ENCODE data around the gene GOLGA8A.
"Not testable (repeated sequence)": the region's sequence is repeated elsewhere in the genome, so short reads cannot be mapped to it uniquely, and the experiment has no call there.

Gene GOLGA8A

DNA sequence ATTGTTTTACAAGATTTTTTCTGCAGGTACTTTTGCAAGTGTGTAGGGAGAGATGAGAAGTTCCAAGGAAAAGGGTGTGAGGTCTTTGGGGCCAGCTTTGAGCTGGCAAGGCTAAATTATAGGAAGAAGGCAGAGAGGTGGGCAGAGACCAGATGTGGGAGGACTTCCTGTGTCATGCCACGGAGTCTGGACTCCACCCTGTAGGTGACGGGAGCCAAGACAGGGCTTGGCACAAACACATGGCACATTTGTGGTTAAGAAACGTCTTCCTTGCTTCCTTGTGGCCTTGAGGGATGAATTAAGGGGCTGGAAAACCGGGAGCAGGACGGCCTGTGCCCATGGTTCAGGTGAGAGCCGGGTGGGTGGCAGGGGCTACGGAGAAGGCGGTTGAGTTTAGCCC is 19.2 kb downstream of the GOLGA8A start:
- DNase-seq (ENCODE audit: low spot score); H2BK120ac ChIP-seq (ENCODE audit: low read depth, low read length); H3K27ac ChIP-seq (replicated peaks; ENCODE audit: low read length); H3K18ac ChIP-seq (ENCODE audit: low read length); H3K27me3 ChIP-seq (ENCODE audit: control insufficient read depth in 3 of 3, insufficient read depth in 3 of 3, low read depth in 1 of 3, low read length in 3 of 3); H3K4me2 ChIP-seq (ENCODE audit: insufficient read depth, low read length, poor library complexity, severe bottlenecking); H3K4ac ChIP-seq (ENCODE audit: low read length); H3K9me3 ChIP-seq (replicated peaks in 1 of 2; ENCODE audit: control insufficient read depth in 2 of 2, insufficient read depth in 1 of 2, low read depth in 1 of 2, low read length in 2 of 2); H3K23ac ChIP-seq (ENCODE audit: low read depth, low read length, poor library complexity); H2BK15ac ChIP-seq (ENCODE audit: low read length); H3K4me3 ChIP-seq (ENCODE audit: low read length in 2 of 2); H4K8ac ChIP-seq (ENCODE audit: low read depth, low read length); H2BK5ac ChIP-seq (ENCODE audit: low read length); H3K14ac ChIP-seq (ENCODE audit: low read length); H2BK12ac ChIP-seq (ENCODE audit: low read length); H3K4me1 ChIP-seq (ENCODE audit: control insufficient read depth in 2 of 2, insufficient read depth in 1 of 2, low read depth in 1 of 2, low read length in 2 of 2); H2AFZ ChIP-seq (ENCODE audit: low read length); H3K79me1 ChIP-seq (ENCODE audit: low read depth, low read length); H3K9ac ChIP-seq (ENCODE audit: low read depth, low read length, poor library complexity); H4K91ac ChIP-seq (ENCODE audit: low read depth, low read length, poor library complexity); H2AK5ac ChIP-seq (ENCODE audit: low read depth, low read length); H3K36me3 ChIP-seq (replicated peaks in 1 of 2; ENCODE audit: control insufficient read depth in 2 of 2, insufficient read depth in 2 of 2, low read length in 2 of 2): not testable (repeated sequence)
- WGBS, 2 donors (ENCODE audit: extremely low coverage in 2 of 2, insufficient read length in 2 of 2, insufficient replicate concordance in 1 of 2): no CpG with 5 or more reads among the region's 8 CpGs

DNA sequence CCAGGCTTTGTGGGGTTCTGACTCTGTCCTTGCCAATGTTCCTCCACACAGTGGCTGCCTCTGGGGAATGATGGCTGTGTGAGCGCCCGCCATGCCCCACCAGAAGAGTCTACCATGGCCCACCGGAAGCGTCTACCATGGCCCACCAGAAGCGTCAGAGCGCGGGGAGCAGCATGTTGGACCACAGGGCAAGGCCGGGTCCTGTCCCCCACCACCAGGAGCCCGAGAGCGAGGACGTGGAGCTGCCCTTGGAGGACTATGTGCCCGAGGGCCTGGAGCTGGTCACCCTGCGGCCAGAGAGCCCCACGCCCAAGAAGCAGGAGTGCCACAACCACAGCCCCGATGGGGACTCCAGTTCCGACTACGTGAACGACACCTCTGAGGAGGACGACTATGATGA is 28.1 kb downstream of the GOLGA8A start:
- H3K23ac ChIP-seq (ENCODE audit: low read depth, low read length, poor library complexity); H3K27me3 ChIP-seq (ENCODE audit: control insufficient read depth in 3 of 3, insufficient read depth in 3 of 3, low read depth in 1 of 3, low read length in 3 of 3); H4K8ac ChIP-seq (ENCODE audit: low read depth, low read length); H3K4me3 ChIP-seq (ENCODE audit: low read length in 2 of 2); H3K4me2 ChIP-seq (ENCODE audit: insufficient read depth, low read length, poor library complexity, severe bottlenecking); DNase-seq (ENCODE audit: low spot score); H2BK5ac ChIP-seq (ENCODE audit: low read length); H2AK5ac ChIP-seq (ENCODE audit: low read depth, low read length); H2BK12ac ChIP-seq (ENCODE audit: low read length); H3K9ac ChIP-seq (ENCODE audit: low read depth, low read length, poor library complexity); H3K79me1 ChIP-seq (ENCODE audit: low read depth, low read length); H3K4ac ChIP-seq (ENCODE audit: low read length); H3K4me1 ChIP-seq (ENCODE audit: control insufficient read depth in 2 of 2, insufficient read depth in 1 of 2, low read depth in 1 of 2, low read length in 2 of 2); H3K9me3 ChIP-seq (replicated peaks in 1 of 2; ENCODE audit: control insufficient read depth in 2 of 2, insufficient read depth in 1 of 2, low read depth in 1 of 2, low read length in 2 of 2); H4K91ac ChIP-seq (ENCODE audit: low read depth, low read length, poor library complexity); H2BK120ac ChIP-seq (ENCODE audit: low read depth, low read length); H3K14ac ChIP-seq (ENCODE audit: low read length); H2BK15ac ChIP-seq (ENCODE audit: low read length); H3K27ac ChIP-seq (replicated peaks; ENCODE audit: low read length); H2AFZ ChIP-seq (ENCODE audit: low read length); H3K36me3 ChIP-seq (replicated peaks in 1 of 2; ENCODE audit: control insufficient read depth in 2 of 2, insufficient read depth in 2 of 2, low read length in 2 of 2); H3K18ac ChIP-seq (ENCODE audit: low read length): not testable (repeated sequence)
- no CpG with 5 or more reads among the region's 19 CpGs for WGBS, 2 donors (ENCODE audit: extremely low coverage in 2 of 2, insufficient read length in 2 of 2, insufficient replicate concordance in 1 of 2)

DNA sequence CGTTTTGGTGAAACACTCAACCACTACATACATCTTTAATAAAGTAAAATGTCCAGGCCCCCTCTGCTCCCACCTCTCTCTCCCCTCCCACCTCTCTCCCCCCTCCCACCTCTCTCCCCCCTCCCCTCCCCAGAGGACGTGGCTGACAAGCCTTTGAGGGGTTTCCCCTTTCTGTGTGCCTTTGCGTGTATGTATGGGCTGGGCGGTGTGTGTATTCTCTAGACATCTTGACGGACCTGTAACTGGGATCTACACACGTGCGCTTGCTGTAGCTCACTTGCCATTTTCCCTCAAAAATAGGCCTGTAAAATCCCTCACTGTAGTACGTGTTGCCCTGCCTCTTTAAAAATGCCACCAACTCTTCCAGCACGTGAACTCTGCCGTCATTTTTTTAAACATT is 28.6 kb downstream of the GOLGA8A start:
- not testable (repeated sequence) for H3K27ac ChIP-seq (replicated peaks; ENCODE audit: low read length); H2BK120ac ChIP-seq (ENCODE audit: low read depth, low read length); H3K4me1 ChIP-seq (ENCODE audit: control insufficient read depth in 2 of 2, insufficient read depth in 1 of 2, low read depth in 1 of 2, low read length in 2 of 2); H3K36me3 ChIP-seq (replicated peaks in 1 of 2; ENCODE audit: control insufficient read depth in 2 of 2, insufficient read depth in 2 of 2, low read length in 2 of 2); H3K9me3 ChIP-seq (replicated peaks in 1 of 2; ENCODE audit: control insufficient read depth in 2 of 2, insufficient read depth in 1 of 2, low read depth in 1 of 2, low read length in 2 of 2); H3K4me3 ChIP-seq (ENCODE audit: low read length in 2 of 2); H3K4ac ChIP-seq (ENCODE audit: low read length); H3K23ac ChIP-seq (ENCODE audit: low read depth, low read length, poor library complexity); H3K9ac ChIP-seq (ENCODE audit: low read depth, low read length, poor library complexity); H2BK15ac ChIP-seq (ENCODE audit: low read length); H2AFZ ChIP-seq (ENCODE audit: low read length); H3K18ac ChIP-seq (ENCODE audit: low read length); H4K8ac ChIP-seq (ENCODE audit: low read depth, low read length); DNase-seq (ENCODE audit: low spot score); H3K4me2 ChIP-seq (ENCODE audit: insufficient read depth, low read length, poor library complexity, severe bottlenecking); H2BK5ac ChIP-seq (ENCODE audit: low read length); H2BK12ac ChIP-seq (ENCODE audit: low read length); H3K27me3 ChIP-seq (ENCODE audit: control insufficient read depth in 3 of 3, insufficient read depth in 3 of 3, low read depth in 1 of 3, low read length in 3 of 3); H3K14ac ChIP-seq (ENCODE audit: low read length); H4K91ac ChIP-seq (ENCODE audit: low read depth, low read length, poor library complexity); H3K79me1 ChIP-seq (ENCODE audit: low read depth, low read length); H2AK5ac ChIP-seq (ENCODE audit: low read depth, low read length)
- WGBS, 2 donors (ENCODE audit: extremely low coverage in 2 of 2, insufficient read length in 2 of 2, insufficient replicate concordance in 1 of 2): no CpG with 5 or more reads among the region's 10 CpGs

DNA sequence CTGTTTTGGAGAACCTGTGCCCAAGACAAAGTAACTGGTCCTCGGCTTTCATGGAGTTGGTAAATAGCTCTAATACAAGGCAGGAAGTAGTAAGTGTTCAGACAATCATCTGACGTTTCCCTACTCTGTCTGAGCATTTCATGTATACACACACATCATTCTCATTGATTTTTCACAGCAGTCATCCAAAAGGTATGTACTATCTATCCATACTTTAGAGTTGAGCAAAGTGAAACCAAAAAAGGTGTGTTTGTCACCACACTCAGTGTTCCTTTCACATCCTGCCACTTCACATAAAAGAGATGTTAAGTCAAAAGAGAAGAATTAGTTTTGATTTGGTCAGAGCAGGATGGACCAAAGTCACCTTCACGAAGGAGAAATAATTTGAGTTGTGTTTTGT is 33.7 kb downstream of the GOLGA8A start:
- H3K4me2 ChIP-seq (ENCODE audit: insufficient read depth, low read length, poor library complexity, severe bottlenecking); H2BK120ac ChIP-seq (ENCODE audit: low read depth, low read length); H3K27ac ChIP-seq (replicated peaks; ENCODE audit: low read length); H3K4me3 ChIP-seq (ENCODE audit: low read length in 2 of 2); H3K27me3 ChIP-seq (ENCODE audit: control insufficient read depth in 3 of 3, insufficient read depth in 3 of 3, low read depth in 1 of 3, low read length in 3 of 3); H2BK12ac ChIP-seq (ENCODE audit: low read length); H3K23ac ChIP-seq (ENCODE audit: low read depth, low read length, poor library complexity); H2BK5ac ChIP-seq (ENCODE audit: low read length); H4K91ac ChIP-seq (ENCODE audit: low read depth, low read length, poor library complexity); H3K4ac ChIP-seq (ENCODE audit: low read length); H3K9me3 ChIP-seq (replicated peaks in 1 of 2; ENCODE audit: control insufficient read depth in 2 of 2, insufficient read depth in 1 of 2, low read depth in 1 of 2, low read length in 2 of 2); H4K8ac ChIP-seq (ENCODE audit: low read depth, low read length); H2AK5ac ChIP-seq (ENCODE audit: low read depth, low read length); H3K4me1 ChIP-seq (ENCODE audit: control insufficient read depth in 2 of 2, insufficient read depth in 1 of 2, low read depth in 1 of 2, low read length in 2 of 2); H2AFZ ChIP-seq (ENCODE audit: low read length); H3K9ac ChIP-seq (ENCODE audit: low read depth, low read length, poor library complexity); DNase-seq (ENCODE audit: low spot score); H3K79me1 ChIP-seq (ENCODE audit: low read depth, low read length); H2BK15ac ChIP-seq (ENCODE audit: low read length); H3K14ac ChIP-seq (ENCODE audit: low read length); H3K18ac ChIP-seq (ENCODE audit: low read length); H3K36me3 ChIP-seq (replicated peaks in 1 of 2; ENCODE audit: control insufficient read depth in 2 of 2, insufficient read depth in 2 of 2, low read length in 2 of 2): not testable (repeated sequence)
- WGBS, 2 donors (ENCODE audit: extremely low coverage in 2 of 2, insufficient read length in 2 of 2, insufficient replicate concordance in 1 of 2): no CpG with 5 or more reads among the region's 3 CpGs

Measured in neuronal stem cell (in vitro differentiated cells).